PFSK-1 (cell line): ENCODE results near the gene EPDR1.

Experiments
- FOXP2 ChIP-seq: optimal IDR thresholded peaks from 2 replicates; pipeline ENCODE3; 2011; ENCODE audit warnings: borderline replicate concordance, control low read depth, inconsistent platforms; ENCODE audit not compliant: insufficient read depth; ENCODE audit errors: extremely low read length, extremely low read depth
- POLR2AphosphoS5 ChIP-seq: IDR thresholded peaks from 2 replicates; pipeline ENCODE4 v1.6.1; 2012; ENCODE audit warnings: low read depth, mild to moderate bottlenecking, control low read depth, low read length, moderate library complexity
- SIN3A ChIP-seq: IDR thresholded peaks from 2 replicates; pipeline ENCODE4 v1.6.1; 2012; ENCODE audit warnings: mild to moderate bottlenecking, low read length, moderate library complexity, borderline replicate concordance; ENCODE audit not compliant: insufficient read depth
- TAF1 ChIP-seq: IDR thresholded peaks from 2 replicates; pipeline ENCODE4 v1.6.1; 2012; ENCODE audit warnings: low read length, control low read depth, borderline replicate concordance; ENCODE audit not compliant: insufficient read depth
- TF ChIP-seq, protein P1 (sequence below), 2 experiments: IDR thresholded peaks; 2 replicates each; pipeline versions ENCODE4 v1.6.1 to v1.8.0; 2011 to 2012; ENCODE audit warnings: low read depth in 2 of 2, low read length in 2 of 2, control low read depth in 1 of 2, inconsistent platforms in 1 of 2, mild to moderate bottlenecking in 1 of 2, moderate library complexity in 1 of 2; ENCODE audit not compliant: insufficient read depth in 1 of 2

Gene EPDR1

DNA sequence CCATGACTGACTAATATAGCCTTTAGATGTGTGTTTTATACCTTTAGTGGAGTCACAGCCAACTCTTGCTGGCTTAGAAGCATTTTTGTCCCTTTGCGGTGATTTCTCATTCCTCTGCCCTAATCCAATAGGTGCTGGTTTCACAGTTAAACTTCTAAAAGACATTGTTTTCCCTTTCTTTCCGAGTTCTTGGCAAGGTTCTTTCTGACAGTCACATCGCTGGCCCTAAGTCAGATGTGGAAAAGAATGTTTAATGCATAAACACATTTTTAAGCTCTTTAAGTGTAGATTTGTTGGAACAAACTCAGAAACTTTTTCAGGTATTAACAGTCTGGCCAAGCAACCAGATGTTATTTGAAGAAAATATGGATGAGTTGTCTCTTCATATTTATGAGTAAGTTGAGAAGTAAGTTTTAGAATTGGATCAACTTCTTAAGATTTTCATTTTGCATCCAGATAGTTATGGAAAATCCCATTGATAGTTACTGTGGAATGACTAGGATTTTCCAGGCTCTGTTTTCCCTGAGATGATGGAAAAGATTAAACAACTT lies 4.1 kb downstream of the EPDR1 start:
- TF ChIP-seq TAF1 (no peak), FOXP2 (no peak), POLR2AphosphoS5 (no peak), SIN3A (no peak)
- TF ChIP-seq, protein P1, sequence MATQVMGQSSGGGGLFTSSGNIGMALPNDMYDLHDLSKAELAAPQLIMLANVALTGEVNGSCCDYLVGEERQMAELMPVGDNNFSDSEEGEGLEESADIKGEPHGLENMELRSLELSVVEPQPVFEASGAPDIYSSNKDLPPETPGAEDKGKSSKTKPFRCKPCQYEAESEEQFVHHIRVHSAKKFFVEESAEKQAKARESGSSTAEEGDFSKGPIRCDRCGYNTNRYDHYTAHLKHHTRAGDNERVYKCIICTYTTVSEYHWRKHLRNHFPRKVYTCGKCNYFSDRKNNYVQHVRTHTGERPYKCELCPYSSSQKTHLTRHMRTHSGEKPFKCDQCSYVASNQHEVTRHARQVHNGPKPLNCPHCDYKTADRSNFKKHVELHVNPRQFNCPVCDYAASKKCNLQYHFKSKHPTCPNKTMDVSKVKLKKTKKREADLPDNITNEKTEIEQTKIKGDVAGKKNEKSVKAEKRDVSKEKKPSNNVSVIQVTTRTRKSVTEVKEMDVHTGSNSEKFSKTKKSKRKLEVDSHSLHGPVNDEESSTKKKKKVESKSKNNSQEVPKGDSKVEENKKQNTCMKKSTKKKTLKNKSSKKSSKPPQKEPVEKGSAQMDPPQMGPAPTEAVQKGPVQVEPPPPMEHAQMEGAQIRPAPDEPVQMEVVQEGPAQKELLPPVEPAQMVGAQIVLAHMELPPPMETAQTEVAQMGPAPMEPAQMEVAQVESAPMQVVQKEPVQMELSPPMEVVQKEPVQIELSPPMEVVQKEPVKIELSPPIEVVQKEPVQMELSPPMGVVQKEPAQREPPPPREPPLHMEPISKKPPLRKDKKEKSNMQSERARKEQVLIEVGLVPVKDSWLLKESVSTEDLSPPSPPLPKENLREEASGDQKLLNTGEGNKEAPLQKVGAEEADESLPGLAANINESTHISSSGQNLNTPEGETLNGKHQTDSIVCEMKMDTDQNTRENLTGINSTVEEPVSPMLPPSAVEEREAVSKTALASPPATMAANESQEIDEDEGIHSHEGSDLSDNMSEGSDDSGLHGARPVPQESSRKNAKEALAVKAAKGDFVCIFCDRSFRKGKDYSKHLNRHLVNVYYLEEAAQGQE (IDR thresholded peaks at IDR 0.05; ENCODE audit: insufficient read depth in 1 of 2, low read depth in 2 of 2, low read length in 2 of 2) = no peak

DNA sequence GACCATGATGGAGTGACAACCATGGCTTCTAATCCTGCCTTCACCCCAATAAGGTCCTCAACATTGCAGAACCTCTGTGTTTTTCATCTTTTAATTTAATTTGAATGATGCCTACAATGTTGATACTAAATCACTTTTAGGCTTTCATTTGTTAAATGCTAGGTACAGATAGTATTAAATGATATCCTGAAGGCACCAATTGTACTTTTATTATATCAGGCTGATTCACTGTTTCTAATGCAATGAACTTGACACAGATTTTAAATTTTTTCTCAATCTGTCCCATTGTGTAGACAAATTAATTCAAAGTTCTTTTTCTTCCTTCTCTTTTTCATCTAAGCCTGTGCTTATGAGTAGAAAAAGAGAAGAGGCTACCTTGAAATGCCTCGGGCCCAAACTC lies 5.2 kb downstream of the EPDR1 start:
- no peak for TF ChIP-seq TAF1
- TF ChIP-seq, protein P1 (IDR thresholded peaks at IDR 0.05; ENCODE audit: insufficient read depth in 1 of 2, low read depth in 2 of 2, low read length in 2 of 2) = no peak
- TF ChIP-seq FOXP2 = no peak
- no peak for TF ChIP-seq SIN3A
- TF ChIP-seq POLR2AphosphoS5 = no peak

DNA sequence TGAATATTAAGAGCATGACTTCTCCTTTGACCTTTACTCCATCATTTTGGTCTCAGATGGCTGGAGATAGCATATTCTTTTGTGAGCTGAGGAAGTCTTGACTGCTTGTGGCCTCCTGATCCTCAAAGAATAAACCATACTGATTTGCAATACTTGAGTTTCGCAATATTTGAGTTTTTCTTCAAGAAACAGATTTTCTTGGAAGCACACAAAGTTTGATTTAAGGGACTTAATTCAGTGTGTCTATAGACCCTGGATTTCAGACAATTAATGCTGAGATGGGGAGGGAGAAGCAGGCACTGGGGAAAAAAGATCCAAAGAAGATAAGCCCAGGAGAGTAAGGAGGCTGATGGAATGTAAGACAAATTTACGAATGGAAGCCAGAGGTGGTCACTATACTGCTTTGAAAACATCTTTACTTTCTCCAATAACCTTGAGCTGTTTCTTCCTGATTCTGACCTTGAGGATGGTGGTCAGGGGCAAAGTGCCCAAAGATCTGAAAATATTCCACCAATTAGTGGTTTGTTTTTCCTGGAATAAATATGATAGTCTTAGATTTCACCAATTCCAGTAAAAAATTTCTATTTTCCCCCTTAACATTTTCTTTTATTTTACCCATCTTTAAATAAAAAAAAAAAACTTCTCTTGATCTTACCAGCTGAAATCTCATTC lies 7.5 kb downstream of the EPDR1 start:
- TF ChIP-seq SIN3A (no peak), TAF1 (no peak), FOXP2 (no peak), POLR2AphosphoS5 (no peak)
- TF ChIP-seq, protein P1 (IDR thresholded peaks at IDR 0.05; ENCODE audit: insufficient read depth in 1 of 2, low read depth in 2 of 2, low read length in 2 of 2) = no peak

DNA sequence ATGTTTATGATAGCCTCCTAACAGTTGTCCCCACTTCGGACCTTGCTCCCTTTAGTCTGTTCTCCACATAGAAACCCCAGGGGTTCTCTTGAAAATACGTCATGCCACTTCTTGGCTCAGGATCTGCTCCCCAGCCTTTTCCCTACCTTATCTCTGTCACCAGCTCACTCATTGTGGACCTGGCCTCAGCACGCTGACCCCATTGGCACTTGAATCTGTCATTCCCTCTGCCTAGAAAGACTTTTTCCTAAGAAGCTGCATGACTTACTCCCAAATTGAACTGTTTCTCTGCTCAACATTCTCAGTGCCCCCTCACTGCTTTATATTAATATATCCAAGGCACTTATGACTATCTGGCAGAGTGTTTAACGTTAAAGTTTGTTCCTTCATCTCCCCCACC lies 8.4 kb downstream of the EPDR1 start:
- TF ChIP-seq, protein P1 (IDR thresholded peaks at IDR 0.05; ENCODE audit: insufficient read depth in 1 of 2, low read depth in 2 of 2, low read length in 2 of 2) = no peak
- no peak for TF ChIP-seq TAF1
